ENCODE measurements around the gene CLPTM1L. TPM values are rescaled to one million over a fixed set of nuclear protein-coding genes. Genes with fewer than 3 reads are reported as not detected.

Gene CLPTM1L
- polyA plus RNA-seq, 1 experiment: 85.5 TPM

DNA sequence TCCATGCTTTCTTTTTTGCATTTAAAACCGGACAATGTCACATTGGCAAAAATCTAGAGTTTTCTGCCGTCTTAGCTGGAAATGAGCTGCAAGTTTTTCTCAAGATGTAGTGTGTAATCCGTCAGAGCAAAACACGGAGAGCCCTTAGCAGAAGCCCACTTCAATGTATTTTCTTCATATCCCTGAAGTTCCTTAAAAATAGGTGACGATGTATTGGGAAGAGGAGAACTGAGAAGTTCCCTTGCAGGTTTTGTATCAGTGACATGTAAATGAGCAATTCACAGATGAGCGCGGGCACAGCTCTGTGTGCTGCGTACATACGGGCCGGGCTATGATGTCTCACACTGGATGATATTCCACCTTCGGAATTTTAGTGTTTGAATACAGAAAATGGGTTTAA lies 14.8 kb upstream of the CLPTM1L start:
- POLR2A ChIA-PET: no interaction called here
- TF ChIP-seq, protein P1, sequence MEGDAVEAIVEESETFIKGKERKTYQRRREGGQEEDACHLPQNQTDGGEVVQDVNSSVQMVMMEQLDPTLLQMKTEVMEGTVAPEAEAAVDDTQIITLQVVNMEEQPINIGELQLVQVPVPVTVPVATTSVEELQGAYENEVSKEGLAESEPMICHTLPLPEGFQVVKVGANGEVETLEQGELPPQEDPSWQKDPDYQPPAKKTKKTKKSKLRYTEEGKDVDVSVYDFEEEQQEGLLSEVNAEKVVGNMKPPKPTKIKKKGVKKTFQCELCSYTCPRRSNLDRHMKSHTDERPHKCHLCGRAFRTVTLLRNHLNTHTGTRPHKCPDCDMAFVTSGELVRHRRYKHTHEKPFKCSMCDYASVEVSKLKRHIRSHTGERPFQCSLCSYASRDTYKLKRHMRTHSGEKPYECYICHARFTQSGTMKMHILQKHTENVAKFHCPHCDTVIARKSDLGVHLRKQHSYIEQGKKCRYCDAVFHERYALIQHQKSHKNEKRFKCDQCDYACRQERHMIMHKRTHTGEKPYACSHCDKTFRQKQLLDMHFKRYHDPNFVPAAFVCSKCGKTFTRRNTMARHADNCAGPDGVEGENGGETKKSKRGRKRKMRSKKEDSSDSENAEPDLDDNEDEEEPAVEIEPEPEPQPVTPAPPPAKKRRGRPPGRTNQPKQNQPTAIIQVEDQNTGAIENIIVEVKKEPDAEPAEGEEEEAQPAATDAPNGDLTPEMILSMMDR (IDR thresholded peaks at IDR 0.05; ENCODE audit: low read depth, low read length): no peak
- H3K27me3 ChIP-seq (ENCODE audit: control insufficient read depth, insufficient read depth, low read length): peaks cover 32% of the 10 kb centered on the region

DNA sequence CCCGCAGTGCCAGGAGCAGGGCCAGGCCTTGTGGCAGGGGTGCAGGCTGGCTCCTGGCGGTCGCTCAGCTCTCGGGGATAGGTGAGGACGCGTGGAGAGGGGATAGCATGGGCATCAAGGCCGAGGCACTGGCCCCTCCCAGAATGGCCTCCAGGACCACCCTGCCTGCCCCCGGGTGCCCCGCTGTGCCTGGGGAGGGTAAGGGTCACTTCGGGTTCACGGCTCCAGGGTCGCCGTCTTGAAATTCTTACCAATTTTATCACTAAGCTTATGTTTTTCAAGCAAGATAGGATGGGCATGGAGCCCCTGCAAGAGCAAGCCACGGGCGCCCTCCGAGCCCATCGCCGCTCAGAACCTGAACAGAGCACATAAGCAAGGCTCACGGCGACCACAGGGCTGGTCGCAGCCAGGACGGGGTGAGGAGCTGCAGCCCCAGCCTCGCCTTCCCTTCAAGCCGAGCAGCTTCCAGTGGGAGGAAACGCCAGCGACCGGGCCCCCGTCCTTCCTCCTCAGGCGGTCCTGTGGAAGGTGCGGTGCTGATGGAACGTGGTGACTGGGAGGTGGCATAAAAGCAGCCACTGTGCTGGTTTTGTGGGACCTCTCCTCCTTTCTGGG lies 14.2 kb upstream of the CLPTM1L start:
- CTCF ChIA-PET: no interaction called here
- no peak overlapping the region for H3K4me3 ChIP-seq (ENCODE audit: low read depth, low read length)
- TF ChIP-seq, protein P1 (IDR thresholded peaks at IDR 0.05; ENCODE audit: low read depth, low read length): no peak
- H3K27ac ChIP-seq (ENCODE audit: low read depth, low read length): no peak overlapping the region
- no peaks in the 10 kb centered on the region for H3K9me3 ChIP-seq (ENCODE audit: control insufficient read depth, insufficient read depth, low read length)
- no peak for DNase-seq (ENCODE audit: low read depth, low spot score)
- H3K27me3 ChIP-seq (ENCODE audit: control insufficient read depth, insufficient read depth, low read length): peaks cover 32% of the 10 kb centered on the region
- POLR2A ChIA-PET: interaction anchor here (0.6 kb wide), 1 partner anchor 269 kb away, joined by 4 read pairs; no protein-coding TSS in a partner anchor

More for the DNA sequence above, 14.8 kb upstream of the CLPTM1L start:
- Histone ChIP-seq H3K9me3 (ENCODE audit: control insufficient read depth, insufficient read depth, low read length) (no peaks in the 10 kb centered on the region), H3K27ac (ENCODE audit: low read depth, low read length) (no peak overlapping the region), H3K4me3 (ENCODE audit: low read depth, low read length) (no peak overlapping the region)
- no peak for DNase-seq (ENCODE audit: low read depth, low spot score)
- CTCF ChIA-PET: no interaction called here

DNA sequence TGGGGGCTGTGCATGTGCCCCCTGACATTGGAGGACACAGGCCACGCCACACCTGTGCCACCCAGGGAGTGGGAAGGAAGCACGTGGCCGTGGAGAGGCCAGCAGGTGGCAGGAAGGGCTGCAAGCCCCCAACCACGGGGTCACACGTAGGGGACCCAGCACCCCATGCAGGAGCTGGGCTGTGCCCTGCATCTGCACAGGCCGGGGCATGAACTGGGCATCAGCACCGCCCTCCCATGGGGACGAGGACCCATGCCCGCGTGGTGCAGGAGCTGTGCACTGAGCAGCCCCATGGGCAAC lies 13.8 kb upstream of the CLPTM1L start:
- Histone ChIP-seq H3K4me3 (ENCODE audit: low read depth, low read length) (no peak overlapping the region), H3K27ac (ENCODE audit: low read depth, low read length) (no peak overlapping the region), H3K27me3 (ENCODE audit: control insufficient read depth, insufficient read depth, low read length) (peaks cover 31% of the 10 kb centered on the region), H3K9me3 (ENCODE audit: control insufficient read depth, insufficient read depth, low read length) (no peaks in the 10 kb centered on the region)
- POLR2A ChIA-PET: interaction anchor here (0.6 kb wide), 1 partner anchor 269 kb away, joined by 4 read pairs; no protein-coding TSS in a partner anchor
- CTCF ChIA-PET: no interaction called here
- TF ChIP-seq, protein P1 (IDR thresholded peaks at IDR 0.05; ENCODE audit: low read depth, low read length): no peak
- DNase-seq (ENCODE audit: low read depth, low spot score): no peak

DNA sequence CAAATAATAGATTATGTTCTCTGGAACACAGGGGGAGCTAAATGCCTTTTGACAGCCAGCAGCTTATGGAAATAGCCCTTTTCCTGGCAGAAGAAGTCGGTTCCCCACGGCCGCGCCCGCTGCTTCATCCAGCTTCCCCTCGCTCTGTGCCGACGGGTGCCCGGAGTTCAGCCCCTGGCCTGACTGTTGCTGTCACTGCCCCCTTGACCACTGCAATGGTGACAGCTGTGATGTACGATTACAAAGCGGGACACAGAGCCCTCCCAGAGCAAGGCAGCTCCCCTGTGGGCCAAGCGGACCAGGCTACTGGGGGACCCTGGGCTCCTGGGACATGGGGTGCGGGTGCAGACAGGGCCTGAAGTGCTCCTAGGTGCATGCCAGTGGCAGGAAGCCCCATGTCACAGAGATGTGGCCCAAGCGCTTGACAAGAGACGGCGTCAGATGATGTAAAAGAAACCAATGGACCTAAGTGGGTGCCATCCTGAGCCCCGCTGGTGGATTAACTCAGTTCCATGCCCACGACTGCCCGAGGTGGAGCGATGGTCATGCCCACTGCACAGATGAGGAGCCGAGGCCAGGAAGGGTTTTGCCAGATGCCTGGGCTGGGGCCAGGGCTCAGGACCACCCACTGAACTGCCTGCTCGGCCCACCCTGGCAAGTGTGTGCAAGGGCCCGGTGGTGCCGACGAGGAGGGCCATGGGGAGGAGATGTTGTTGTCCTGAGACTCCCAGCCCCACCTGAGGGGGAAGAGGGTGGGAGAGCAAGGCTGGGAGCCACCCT lies 13.2 kb upstream of the CLPTM1L start:
- POLR2A ChIA-PET: interaction anchor here (0.6 kb wide), 1 partner anchor 270 kb away, joined by 4 read pairs; no protein-coding TSS in a partner anchor
- Histone ChIP-seq H3K27me3 (ENCODE audit: control insufficient read depth, insufficient read depth, low read length) (peaks cover 30% of the 10 kb centered on the region), H3K9me3 (ENCODE audit: control insufficient read depth, insufficient read depth, low read length) (no peaks in the 10 kb centered on the region), H3K4me3 (ENCODE audit: low read depth, low read length) (no peak overlapping the region), H3K27ac (ENCODE audit: low read depth, low read length) (no peak overlapping the region)
- CTCF ChIA-PET: interaction anchor here (0.5 kb wide), 1 partner anchor 146 kb away, joined by 3 read pairs; no protein-coding TSS in a partner anchor
- no peak for DNase-seq (ENCODE audit: low read depth, low spot score)
- TF ChIP-seq, protein P1 (IDR thresholded peaks at IDR 0.05; ENCODE audit: low read depth, low read length): no peak

All from AG04450 (cell line).